Suppressor macrophage (primary cell): ENCODE results near the gene PRCC.
A peak's percentile ranks its signal among the peaks of the same experiment; 100 is the strongest.

Experiments
- DNase-seq, 4 experiments: peaks; one replicate each; pipeline ENCODE4 v3.0.0-alpha.2; 2020 to 2022

PRCC gene

DNA sequence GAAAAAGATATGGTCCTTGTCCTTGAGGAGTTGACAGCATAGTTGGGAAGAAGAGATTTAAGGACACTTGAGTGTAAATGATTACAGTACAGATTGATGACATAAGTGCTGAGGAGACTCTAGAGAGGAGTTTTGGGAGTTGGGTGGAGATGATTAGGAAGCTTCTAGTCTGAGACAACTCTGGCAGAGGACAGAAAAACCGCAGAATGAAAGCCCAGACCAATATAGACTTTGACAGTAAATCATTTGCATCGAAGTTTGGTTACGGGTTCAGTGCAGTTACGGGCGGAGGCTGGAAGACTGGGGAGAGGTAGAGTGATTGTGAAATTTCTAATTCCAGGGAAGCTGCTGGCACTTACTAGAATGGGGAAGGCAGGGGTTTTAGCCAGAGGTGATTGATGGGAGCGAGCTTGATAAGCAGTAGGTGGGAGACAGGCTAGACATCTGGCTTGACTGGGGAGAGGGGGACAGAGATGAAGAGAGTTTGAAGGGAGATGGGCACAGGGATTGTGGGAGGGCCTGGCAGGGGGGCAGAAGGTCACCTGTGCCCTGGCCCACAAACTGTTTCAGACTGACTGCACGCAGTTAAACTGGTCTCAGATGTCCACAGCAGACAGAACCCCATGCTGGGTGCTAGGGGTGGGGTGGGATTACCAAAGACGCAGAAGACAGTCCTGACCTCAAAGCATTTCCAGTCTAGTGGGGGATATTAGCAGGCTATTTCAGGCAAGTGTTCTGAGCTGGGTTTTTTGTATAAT is 29.2 kb downstream of the PRCC start:
- DNase-seq = no peak

DNA sequence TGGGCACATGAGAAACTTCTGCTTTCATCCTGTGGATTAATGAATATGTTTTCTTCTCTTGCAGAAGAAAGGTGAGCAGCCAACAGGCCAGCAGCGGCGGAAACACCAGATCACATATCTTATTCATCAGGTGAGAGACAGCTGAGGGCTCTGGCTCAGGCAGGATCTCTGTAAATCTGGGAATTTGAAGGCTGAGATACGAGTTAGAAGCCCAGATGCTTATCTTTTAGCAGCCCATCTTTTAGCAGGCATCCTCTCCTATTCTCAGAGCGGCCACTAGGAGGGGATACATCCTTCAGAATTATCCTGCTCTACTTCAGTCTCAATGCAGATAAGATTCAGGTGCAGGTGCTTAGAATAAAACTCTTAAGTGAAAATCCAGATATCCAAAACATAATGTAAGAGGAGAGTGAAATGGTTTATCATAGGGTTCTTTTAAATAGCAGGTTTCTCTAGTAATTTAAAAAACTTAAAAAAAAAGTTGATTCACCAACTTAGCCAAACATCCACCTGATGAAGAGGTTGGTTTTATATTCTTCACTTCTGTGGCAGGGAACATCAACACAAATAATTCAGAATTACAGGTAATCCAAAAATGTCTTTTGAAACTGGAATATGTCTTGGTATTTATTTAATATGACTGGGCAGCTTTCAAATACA is 30.0 kb downstream of the PRCC start:
- DNase-seq = peak; percentile 65 to 70 (median 68)

DNA sequence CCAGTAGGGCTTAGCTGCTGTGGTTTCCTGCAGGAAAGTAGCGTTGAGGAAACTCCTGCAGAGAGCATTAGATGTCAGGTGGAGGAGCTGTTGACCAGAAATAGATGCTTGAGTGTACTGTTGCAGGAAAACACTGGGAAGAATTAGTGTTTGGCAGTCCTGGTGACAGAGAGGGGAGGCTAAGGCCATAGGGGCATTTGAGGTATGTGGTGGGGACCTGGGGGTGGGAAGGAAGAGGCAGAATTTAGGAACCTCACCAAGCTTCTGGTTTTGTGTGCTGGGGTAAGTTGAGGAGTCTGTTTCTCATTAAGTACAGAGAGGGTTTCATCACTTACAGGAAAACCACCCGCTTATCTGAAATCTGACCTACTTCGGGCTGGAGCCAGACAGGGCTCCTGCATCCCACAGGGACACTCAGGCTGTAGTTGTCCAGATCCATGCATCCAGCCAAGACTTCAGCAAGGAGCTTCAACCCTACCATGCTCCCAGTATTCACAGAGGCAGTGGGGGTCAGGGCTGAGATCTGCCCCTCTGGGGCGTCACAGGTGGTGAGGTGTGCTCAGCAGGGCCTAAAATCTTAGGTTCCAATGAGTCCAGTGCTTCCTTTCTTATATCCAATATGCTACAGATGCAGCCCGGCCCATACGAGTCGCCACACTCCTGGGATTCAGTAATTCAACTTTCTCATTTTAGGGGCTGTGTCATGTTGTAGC is 34.2 kb downstream of the PRCC start:
- DNase-seq = no peak

DNA sequence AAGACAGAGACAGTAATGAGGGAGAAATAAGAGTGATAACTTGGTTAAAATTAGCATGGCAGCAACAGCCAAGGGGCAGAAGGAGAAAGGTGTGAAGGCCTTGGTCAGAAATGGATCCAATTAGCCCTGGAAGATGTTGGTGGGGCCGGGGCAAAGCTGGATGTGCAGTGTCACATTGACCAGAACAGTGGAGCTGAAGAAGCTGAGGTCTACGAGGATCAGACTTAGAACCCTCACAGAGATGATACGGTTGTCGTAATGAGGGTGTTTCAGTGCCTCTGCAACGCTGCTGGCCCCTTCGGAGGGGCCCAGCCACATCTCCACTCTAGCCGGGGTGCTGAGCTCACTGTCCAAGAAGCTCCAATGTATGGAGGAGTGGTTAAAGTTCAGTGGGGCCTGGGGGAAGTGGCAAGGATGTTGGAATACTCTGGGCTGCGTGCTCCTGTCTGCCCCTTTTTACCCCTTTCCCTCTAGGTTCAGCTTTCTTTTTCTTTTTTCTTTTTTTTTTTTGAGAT is 35.1 kb downstream of the PRCC start:
- no peak for DNase-seq

DNA sequence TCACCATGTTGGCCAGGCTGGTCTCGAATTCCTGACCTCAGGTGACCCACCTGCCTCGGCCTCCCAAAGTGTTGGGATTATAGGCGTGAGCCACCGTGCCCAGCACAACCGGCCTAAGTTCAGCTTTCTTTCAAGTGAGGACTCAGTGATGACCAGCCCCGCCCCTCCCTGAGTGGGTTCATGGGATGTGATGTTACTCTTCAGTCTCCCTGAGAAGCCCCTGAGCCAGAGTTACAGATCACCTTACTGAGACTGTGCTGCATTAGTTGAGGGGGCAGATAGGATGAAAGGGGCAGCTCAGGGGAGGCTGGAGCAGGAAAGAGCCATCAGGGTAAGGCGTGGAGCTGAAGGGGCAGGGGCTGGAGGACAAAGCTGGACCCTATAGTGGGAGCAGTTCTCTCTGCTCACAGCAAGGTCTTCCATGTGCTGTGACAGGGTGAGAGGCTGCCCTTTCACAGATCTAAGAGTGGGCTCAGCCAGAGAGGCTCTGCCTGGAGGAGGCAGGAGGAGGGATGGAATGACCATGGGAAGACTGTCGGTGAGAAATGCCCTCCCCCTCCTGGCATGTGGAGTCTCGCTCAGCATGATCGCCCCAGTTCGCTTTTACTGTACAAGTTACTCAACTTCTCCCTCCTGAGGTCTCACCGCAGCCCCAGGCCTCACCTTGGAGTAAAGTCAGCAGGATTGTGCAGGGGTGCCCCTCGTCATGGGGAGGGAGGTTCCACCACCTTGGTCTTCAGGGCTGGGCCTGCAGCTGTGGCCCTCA is 35.9 kb downstream of the PRCC start:
- no peak for DNase-seq

DNA sequence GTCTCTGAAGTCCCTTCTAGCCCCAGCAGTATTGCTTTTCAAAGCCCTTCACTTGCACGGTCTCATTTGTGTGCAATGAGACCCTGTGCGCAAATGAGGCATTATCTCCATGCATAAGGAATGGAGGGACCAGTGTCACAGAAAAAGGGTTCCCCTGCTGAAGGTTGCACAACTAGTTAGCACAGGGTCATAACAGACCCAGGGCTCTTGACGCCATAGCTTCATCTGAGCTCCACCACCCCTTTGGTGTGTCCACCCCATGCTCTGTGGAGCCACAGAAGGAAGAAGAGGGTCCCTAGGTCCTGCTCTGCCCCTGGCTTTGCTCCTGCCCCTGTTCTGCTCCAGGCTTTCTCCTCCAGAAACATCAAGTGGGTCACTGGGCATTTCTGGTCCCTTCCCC is 36.7 kb downstream of the PRCC start:
- DNase-seq = no peak

DNA sequence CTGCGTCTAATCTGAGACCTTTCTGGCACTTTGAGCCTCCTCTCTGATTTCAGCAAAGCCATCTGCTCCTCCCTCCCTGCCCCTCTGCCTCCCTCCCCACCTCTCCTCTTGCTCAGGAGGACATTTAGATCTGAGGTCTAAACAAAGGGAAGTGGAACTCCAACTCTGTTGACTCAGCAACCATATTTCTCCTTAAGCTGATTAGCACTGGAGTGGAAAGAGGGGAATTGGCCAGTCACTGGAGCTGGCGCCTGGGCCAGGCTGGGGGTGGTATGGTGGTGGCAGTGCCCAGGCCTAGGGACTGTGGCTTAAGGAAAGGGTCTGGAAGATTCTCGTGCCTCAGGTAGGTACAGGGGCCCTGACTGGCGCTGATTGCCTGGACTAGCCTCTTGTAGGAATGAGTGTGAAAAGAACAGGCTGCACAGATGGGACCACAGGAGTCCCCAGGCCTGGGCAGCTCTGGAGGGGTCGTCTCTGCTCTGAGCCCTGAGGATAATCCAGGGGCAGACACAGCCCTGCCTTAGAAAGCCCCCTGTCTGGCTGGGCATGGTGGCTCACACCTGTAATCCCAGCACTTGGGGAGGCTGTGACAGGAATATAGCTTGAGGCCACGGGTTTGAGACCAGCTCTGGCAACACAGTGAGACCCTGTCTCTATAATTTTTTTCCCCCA is 37.4 kb downstream of the PRCC start:
- peak; percentile 59 to 87 (median 79) for DNase-seq

DNA sequence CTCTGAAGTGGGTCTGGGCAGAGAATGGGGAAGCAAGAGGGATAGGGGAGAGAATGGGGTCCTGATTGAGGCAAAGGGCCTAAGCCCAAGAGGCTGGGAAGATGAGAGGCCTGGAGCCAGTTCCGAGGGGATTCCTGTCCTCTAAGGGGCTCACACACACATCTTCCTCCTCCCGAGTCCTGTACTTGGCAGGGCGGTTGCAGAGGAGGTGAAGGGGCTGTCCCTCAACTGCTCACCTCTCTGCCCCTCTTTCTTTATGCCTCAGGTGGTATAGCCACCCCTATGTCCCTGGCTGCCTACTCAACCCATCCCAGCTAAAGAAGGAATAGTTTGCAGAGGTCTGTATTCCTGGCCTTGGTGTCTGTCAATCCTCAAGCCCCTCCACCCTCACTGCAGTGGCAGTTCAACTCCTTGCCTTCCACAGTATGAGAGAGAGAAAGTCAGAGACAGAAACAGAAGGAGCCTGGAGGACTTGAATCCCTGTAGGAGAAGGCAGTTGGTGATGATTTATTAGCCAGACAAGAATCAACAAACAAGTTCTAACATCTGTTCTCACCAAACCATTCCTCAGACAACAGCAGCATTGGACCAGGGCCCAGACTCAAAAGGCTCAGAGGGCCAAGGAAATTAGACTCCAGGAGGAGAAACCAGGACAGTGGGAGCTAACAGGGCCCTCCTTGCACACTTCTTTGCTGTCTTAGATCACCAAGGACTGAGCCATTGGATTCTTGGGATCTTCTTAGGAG is 38.6 kb downstream of the PRCC start:
- DNase-seq = no peak

DNA sequence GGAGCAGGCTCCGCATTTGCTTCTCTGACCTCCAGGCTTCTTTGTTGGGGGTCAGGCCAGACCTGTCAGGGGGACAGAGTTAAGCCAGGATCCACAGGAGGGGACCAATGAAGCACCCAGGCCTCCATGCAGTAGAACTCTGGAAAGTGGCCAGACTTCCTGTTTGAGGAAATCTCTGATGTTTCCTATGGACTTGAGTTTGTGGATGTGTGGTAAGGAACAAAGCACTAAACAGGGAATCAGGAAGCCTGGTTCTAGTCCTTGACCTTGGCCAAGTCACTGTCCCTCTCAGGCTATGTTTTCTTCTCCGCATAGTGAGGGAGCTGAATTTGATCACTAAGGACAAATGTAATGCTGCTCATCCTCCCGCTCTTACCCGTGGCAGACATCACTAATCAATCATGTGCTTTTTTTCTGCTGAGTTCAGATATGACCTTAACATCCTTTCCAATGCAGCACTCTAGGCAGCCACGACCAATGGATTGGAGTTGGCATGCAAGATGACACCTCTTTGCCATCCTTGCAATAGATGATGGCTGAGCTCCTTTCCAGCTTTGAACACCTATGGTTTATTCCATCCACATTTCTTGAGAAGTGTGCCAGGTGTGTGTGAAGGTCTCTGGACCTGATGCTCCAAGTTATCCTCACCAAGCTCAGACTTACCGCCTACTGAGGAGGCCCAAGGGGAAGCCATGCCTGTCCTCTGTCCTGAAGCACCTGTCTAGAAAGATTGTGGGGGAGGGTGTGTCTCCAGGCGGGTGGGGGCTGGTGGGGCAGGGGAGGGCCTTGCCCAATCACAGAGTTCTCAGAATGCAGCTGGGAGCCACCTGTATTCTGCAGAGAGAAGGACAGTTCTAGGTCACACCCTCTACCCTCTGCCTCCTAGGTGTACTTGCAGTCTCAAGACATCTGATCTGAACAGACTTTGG is 39.4 kb downstream of the PRCC start:
- peak in 1 of 4 experiments; percentile 19 for DNase-seq

DNA sequence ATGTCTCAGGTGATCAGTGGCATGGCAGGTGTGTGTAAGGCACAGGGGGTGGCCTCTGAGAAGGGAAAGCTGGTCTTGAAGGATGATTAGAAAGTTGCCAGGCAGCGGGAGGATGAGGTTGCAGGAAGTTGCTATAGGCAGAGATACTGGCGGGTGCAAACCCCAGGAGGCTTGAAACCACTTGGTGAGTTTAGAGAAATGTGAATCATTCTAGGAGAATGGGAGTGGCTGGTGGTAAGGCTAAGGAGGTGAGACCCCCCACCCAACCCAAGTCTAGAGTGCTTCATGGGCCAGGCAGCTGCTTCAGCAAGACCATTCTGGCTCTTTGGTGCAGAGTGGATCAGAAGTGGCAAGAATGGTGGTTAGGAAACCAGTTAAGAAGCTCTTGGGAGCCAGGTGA is 40.3 kb downstream of the PRCC start:
- DNase-seq = no peak

DNA sequence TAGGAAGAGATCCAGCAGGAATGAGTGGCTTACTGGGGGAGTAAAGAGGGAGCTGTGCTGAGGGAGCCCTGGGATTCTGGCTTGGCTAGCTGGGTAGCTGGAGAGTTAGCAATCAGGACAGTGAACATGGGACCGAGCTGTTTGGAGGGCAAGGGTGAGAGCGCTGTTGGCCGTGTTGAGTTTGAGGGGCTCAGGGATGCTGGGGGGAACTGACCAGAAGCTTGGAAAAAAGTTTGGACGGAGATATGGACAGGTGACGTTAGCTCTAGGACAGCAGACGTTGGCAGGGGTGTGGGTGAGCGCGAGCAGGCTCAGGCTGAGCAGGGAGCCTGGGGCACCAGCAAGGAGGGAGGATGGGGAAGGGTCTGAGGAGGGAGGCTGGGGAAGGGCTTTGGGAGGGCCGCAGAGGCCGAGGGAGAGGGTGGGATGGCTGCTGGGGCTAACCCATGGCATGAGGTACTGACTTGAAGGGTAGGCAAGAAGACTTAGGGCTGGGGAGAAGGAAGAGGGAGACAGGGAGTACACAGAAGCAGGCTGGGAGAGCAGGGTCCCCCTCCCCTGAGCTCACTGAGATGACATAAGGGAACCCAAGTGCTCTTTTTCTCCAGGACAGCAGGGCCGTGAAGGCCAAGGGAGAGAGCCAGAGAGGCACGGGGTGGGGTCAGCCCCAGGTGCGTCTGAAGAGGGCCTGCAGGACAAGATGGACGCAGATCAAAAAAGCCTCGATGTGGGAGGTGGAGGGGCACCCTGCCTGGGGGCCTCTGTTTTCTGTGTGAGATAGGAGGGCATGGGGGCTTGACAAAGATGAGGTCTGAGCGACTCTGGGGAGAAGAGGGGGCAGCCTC is 41.1 kb downstream of the PRCC start:
- DNase-seq = no peak

DNA sequence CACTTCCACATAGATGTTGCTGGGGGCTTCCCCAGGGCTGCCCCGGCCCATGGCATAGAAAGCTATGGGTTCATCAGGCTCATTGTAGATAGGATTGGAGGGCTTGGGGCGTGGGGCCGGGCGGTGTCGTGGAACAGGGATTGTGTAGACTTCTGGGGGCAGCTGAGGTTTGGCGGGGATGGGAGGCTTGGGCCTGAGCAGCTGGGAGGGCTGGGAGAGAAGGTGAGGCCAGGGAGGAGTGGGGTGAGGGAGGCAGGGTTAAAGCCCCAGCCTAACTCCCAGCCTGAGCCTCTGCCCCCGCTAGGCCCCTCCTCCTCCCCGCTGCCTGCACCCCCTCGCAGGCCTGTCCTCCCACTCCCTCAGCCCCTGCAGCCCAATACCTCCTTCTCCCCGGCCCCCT is 41.9 kb downstream of the PRCC start:
- DNase-seq = no peak

DNA sequence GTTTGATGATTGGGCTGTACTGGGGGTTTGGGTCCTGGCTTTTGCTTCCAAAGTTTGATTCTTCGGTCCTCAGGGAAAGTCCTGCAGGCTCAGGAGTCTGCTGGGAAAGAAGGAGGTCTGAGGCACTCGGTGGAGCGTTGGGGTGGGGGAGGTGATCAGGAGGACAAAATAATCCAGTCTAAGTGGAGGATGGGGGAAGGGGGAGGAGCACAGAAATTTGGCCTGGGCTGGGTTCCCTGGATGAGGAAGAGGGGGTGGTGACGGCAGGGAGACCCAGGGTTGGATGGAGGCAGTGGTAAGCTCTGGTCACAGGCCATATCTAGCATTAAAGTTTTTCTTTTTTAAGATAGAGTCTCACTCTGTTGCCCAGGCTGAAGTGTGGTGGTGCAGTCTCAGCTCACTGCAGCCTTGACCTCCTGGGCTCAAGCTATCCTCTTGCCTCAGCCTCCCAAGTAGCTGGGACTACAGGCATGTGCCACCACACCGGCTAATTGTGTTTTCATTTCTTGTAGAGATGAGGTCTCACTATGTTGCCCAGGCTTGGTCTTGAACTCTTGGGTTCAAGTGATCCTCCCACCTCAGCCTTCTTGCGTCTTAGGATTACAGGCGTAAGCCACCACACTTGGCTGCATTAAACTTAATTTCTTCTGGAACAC is 42.5 kb downstream of the PRCC start:
- DNase-seq = no peak

DNA sequence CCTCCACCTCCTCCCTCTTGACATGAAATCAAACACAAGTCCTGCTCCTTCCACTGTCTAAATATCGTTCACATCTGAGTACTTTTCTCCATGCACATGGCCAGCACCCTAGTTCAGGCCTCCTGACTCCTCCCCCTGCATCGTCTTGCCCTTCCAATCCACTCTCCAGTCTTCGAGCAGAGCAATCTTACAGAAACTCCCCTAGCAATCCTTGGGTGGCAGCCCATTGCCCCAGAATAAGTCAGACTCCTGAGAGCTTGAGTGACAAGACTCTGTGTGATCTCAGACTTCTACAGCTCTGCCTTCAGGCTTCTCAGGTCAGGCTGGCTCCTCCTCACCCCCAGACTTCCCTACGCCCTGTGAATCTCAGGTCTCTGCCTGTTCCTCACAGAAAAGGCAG is 43.8 kb downstream of the PRCC start:
- no peak for DNase-seq

DNA sequence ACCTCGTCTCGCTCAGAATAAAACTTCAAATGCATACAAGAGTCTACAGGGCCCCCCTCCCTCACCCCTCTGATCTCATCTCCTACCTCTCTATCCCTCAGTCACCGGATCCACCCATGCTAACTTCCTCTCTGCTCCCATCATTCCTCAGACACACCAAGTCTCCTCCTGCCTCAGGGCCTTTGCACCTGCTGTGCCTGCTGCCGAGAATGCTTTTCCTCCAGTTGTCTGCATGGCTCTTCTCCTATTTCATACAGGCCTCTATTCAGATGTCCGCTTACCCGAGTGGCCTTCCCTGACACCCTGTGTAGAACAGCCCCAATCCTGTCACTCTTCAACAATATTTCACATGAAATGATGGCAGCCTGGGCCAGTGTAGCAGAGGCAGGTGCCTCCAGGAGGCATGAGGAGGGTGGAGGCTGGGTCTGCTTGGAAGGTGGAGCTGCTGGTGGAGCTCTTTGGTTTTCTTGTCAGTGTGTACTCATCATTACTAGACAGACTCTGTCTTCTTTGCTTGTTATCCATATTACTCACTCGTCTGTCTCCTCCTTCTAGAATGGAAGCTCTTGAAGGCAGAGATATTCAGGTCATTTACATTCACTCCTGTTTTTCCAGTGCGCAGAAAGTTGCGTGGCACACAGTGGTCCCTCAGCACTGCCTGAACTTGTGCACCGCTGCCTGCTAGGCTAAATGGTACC is 45.1 kb downstream of the PRCC start:
- DNase-seq = no peak

DNA sequence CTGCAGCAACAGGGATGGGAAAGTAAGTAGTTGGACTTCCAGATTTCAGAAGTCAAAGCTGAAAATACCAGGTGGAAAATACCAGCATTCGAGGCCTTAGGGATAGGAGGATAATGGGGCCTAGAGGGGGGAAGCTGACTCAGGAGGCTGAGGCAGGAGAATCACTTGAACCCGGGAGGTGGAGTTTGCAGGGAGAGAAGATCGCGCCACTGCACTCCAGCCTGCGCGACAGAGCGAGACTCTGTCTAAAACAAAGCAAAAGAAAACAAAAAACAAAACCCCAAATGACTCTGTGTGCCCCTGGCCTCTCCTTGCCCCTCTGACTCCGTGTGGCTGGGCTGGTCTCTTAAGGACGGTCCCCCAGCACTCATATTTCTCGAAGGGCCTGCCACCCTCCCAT is 46.0 kb downstream of the PRCC start:
- DNase-seq = no peak

DNA sequence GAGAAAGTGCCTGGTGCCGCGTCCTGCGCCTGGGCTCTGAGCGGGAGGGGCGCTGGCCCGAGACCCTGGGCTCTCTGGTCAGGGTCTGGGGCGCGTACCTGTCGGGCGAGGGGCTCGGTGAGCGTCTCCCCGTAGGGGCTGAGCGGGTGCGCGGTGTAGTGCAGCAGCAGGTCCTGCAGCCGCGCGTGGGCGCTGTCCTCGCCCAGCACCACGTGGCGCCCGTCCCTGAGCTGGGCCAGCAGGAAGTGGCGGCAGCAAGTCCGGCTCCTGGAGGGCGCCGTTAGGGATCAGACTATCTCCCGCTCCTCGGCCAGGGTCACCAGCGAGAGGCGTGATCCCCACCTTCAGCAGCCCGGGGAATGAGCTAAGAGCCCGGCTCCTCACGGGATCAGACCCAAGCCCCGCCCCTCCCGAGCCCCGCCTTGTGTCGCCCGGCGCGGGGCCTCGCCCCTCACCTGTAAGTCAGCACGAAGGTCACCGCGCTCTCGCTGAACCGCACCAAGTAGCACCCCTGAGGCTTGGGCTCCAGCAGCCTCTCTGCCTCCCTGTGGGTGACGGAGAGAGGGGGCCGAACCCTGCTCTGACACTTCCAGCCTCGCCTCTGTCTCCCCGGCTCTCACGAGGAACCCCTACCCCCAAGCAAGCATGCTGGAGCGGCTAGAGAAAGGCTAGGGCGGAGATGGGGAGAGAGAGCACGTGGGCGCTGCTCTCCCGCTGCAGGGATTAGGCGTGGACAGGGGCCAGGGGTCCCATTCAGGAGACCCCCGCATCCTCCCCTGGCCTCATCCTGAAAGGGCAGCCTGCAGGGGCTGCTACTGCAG is 46.6 kb downstream of the PRCC start:
- peak; percentile 68 to 89 (median 83) for DNase-seq
